ENCODE data around the gene PSORS1C1. TPM values are rescaled to one million over a fixed set of nuclear protein-coding genes. Genes with fewer than 3 reads are reported as not detected.

The PSORS1C1 gene
- polyA plus RNA-seq, 1 donor (not counting 4 experiments of a cell fraction or from before 2014, with no cell fraction given), result 5.7 TPM

DNA sequence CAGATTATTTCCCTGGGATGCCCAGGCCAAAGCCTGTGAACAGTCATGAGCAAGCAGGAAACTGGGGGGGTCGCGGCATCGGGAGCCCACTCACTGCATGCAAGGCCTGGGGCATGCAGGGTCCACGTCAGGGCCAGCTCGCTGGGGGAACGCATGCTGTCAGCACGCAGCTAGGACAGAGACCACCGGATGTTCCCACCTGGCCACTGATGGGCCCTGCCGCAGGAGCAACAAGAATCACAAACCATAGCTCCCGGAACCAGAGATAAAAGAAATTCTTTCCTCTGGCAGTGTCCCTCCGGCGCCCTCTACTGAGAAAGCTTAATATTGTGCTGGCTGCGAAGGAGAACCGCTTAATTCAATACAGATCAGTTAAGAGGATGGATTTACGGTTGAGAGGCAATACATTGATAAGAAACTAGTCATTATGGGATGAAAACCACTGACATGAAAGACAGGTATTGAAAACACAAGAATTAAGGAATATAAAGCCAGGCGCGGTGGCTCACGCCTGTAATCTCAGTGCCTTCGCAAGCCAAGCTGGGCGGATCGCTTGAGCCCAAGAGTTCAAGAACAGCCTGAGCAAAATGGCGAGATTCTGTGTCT lies 34.8 kb upstream of the PSORS1C1 start:
- Histone ChIP-seq H3K36me3 (ENCODE audit: control insufficient read depth in 2 of 2, extremely low read depth in 1 of 2, insufficient read depth in 2 of 2, low read length in 2 of 2) (no peaks in the 10 kb centered on the region), H3K9me3 (ENCODE audit: control insufficient read depth, low read depth, low read length) (no peaks in the 10 kb centered on the region), H3K9me1 (ENCODE audit: control insufficient read depth, extremely low read depth, insufficient read depth, low read length) (no peaks in the 10 kb centered on the region), H3K9ac (ENCODE audit: control insufficient read depth, extremely low read depth, insufficient read depth, low read length) (no peak overlapping the region), H2AFZ (ENCODE audit: control insufficient read depth, low read length) (peak overlapping the region; percentile 72), H3K79me2 (ENCODE audit: control insufficient read depth, insufficient read depth, low read length) (no peaks in the 10 kb centered on the region), H3K27ac (ENCODE audit: control insufficient read depth, insufficient read depth, low read length) (no peak overlapping the region), H3K4me1 (ENCODE audit: control insufficient read depth, extremely low read depth, insufficient read depth, low read length) (peaks cover 11% of the 10 kb centered on the region), H3K27me3 (ENCODE audit: control insufficient read depth, extremely low read depth, insufficient read depth, low read length) (no peaks in the 10 kb centered on the region), H3K4me3 (ENCODE audit: control insufficient read depth in 2 of 3, extremely low read depth in 1 of 3, insufficient read depth in 2 of 3, low read depth in 1 of 3, low read length in 3 of 3) (no peak overlapping the region), H3K4me2 (ENCODE audit: control insufficient read depth, extremely low read depth, insufficient read depth, low read depth, low read length) (peak overlapping the region; percentile 43), H4K20me1 (ENCODE audit: control insufficient read depth, extremely low read depth, insufficient read depth, low read length) (no peaks in the 10 kb centered on the region)
- FAIRE-seq, result no peak
- DNase-seq (ENCODE audit: low read depth, low spot score), result no peak
- no peak for TF ChIP-seq EZH2 (IDR thresholded peaks at IDR 0.05; ENCODE audit: low read length)
- TF ChIP-seq, protein P1, sequence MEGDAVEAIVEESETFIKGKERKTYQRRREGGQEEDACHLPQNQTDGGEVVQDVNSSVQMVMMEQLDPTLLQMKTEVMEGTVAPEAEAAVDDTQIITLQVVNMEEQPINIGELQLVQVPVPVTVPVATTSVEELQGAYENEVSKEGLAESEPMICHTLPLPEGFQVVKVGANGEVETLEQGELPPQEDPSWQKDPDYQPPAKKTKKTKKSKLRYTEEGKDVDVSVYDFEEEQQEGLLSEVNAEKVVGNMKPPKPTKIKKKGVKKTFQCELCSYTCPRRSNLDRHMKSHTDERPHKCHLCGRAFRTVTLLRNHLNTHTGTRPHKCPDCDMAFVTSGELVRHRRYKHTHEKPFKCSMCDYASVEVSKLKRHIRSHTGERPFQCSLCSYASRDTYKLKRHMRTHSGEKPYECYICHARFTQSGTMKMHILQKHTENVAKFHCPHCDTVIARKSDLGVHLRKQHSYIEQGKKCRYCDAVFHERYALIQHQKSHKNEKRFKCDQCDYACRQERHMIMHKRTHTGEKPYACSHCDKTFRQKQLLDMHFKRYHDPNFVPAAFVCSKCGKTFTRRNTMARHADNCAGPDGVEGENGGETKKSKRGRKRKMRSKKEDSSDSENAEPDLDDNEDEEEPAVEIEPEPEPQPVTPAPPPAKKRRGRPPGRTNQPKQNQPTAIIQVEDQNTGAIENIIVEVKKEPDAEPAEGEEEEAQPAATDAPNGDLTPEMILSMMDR (optimal IDR thresholded peaks at IDR 0.05 in 1 of 3, IDR thresholded peaks at IDR 0.05 in 1 of 3, conservative IDR thresholded peaks at IDR 0.05 in 1 of 3; ENCODE audit: extremely low read depth in 1 of 3, insufficient read depth in 2 of 3, low read length in 3 of 3), result peak; percentile 67 to 81 (median 78)
- dilution Hi-C loops (cut with MboI; ENCODE audit: extremely low pct_ligation_motif_present, low sequenced_read_pairs), result no loop called here

DNA sequence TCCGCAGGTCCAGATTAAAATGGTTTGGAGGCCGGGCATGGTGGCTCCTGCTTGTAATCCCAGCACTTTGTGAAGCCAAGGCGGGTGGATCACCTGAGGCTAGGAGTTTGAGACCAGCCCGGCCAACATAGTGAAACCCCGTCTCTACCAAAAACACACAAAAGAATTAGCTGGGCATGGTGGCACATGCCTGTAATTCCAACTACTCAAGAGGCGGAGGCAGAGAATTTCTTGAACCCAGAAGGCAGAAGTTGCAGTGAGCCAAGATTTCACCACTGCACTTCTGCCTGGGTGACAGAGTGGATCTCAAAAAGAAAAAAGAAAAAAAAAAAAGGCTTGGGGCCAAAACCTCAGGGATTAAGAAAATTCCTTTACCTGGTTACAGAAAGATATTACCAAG lies 32.7 kb upstream of the PSORS1C1 start:
- Histone ChIP-seq H2AFZ (ENCODE audit: control insufficient read depth, low read length) (peak overlapping the region; percentile 60), H3K9me1 (ENCODE audit: control insufficient read depth, extremely low read depth, insufficient read depth, low read length) (no peaks in the 10 kb centered on the region), H3K4me2 (ENCODE audit: control insufficient read depth, extremely low read depth, insufficient read depth, low read depth, low read length) (peak overlapping the region; percentile 58), H3K27ac (ENCODE audit: control insufficient read depth, insufficient read depth, low read length) (no peak overlapping the region), H3K36me3 (ENCODE audit: control insufficient read depth in 2 of 2, extremely low read depth in 1 of 2, insufficient read depth in 2 of 2, low read length in 2 of 2) (no peaks in the 10 kb centered on the region), H3K4me3 (ENCODE audit: control insufficient read depth in 2 of 3, extremely low read depth in 1 of 3, insufficient read depth in 2 of 3, low read depth in 1 of 3, low read length in 3 of 3) (no peak overlapping the region), H4K20me1 (ENCODE audit: control insufficient read depth, extremely low read depth, insufficient read depth, low read length) (no peaks in the 10 kb centered on the region), H3K9me3 (ENCODE audit: control insufficient read depth, low read depth, low read length) (no peaks in the 10 kb centered on the region), H3K4me1 (ENCODE audit: control insufficient read depth, extremely low read depth, insufficient read depth, low read length) (peaks cover 17% of the 10 kb centered on the region), H3K79me2 (ENCODE audit: control insufficient read depth, insufficient read depth, low read length) (no peaks in the 10 kb centered on the region), H3K27me3 (ENCODE audit: control insufficient read depth, extremely low read depth, insufficient read depth, low read length) (no peaks in the 10 kb centered on the region), H3K9ac (ENCODE audit: control insufficient read depth, extremely low read depth, insufficient read depth, low read length) (no peak overlapping the region)
- dilution Hi-C loops (cut with MboI; ENCODE audit: extremely low pct_ligation_motif_present, low sequenced_read_pairs), result no loop called here
- DNase-seq (ENCODE audit: low read depth, low spot score) (no peak), FAIRE-seq (no peak)
- no peak for TF ChIP-seq EZH2 (IDR thresholded peaks at IDR 0.05; ENCODE audit: low read length)
- TF ChIP-seq, protein P1 (optimal IDR thresholded peaks at IDR 0.05 in 1 of 3, IDR thresholded peaks at IDR 0.05 in 1 of 3, conservative IDR thresholded peaks at IDR 0.05 in 1 of 3; ENCODE audit: extremely low read depth in 1 of 3, insufficient read depth in 2 of 3, low read length in 3 of 3), result no peak

All from keratinocyte (primary cell).